GM10266 (cell line): Measurements from ENCODE around the gene TARBP2.

Source experiments
- DNase-seq: peaks from one replicate; pipeline ENCODE4 v3.0.0; 2012; ENCODE audit errors: extremely low spot score
- TF ChIP-seq, protein P1 (sequence below): IDR thresholded peaks from 2 replicates; pipeline ENCODE4 v1.5.1; 2012; ENCODE audit warnings: mild to moderate bottlenecking, low read depth; ENCODE audit not compliant: control insufficient read depth, insufficient read depth; ENCODE audit errors: missing control alignments

The TARBP2 gene

DNA sequence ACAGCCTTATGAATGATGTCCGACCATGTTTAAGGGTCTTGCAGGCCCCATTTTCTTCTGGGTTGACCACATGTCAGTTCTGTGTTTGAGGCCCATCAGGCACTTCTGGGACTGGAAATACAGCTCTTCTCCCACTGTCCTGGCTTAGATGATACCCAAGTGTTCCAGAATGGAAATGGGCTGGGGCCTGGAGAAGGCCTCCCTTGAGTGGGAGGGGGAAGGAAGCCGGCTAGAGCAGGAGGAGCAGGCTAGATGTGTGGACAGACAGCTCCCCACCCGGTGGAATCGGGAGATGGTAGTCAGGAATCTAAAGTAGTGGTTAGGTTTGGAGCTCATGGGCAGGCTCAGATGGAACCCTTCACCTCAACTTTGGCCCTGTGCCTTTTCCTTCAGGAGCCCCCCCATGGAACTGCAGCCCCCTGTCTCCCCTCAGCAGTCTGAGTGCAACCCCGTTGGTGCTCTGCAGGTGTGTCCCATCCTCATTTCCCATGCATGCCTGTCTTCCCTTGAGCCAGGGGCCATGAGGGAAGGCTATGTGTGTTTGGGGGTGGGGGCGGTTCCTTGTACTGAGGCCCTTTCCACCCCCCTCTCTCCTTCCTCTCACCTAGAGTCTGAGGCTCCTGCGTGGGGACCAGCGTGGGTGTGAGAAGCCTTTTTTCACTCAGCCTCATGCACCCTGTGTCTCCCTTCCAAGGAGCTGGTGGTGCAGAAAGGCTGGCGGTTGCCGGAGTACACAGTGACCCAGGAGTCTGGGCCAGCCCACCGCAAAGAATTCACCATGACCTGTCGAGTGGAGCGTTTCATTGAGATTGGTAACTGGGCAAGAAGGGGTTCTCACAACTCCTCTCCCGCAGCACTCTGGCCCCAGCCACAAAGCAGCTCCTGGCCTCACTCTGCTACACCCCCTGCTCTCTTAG is 3.2 kb downstream of the TARBP2 start:
- TF ChIP-seq, protein P1, sequence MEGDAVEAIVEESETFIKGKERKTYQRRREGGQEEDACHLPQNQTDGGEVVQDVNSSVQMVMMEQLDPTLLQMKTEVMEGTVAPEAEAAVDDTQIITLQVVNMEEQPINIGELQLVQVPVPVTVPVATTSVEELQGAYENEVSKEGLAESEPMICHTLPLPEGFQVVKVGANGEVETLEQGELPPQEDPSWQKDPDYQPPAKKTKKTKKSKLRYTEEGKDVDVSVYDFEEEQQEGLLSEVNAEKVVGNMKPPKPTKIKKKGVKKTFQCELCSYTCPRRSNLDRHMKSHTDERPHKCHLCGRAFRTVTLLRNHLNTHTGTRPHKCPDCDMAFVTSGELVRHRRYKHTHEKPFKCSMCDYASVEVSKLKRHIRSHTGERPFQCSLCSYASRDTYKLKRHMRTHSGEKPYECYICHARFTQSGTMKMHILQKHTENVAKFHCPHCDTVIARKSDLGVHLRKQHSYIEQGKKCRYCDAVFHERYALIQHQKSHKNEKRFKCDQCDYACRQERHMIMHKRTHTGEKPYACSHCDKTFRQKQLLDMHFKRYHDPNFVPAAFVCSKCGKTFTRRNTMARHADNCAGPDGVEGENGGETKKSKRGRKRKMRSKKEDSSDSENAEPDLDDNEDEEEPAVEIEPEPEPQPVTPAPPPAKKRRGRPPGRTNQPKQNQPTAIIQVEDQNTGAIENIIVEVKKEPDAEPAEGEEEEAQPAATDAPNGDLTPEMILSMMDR: no peak
- DNase-seq: no peak

DNA sequence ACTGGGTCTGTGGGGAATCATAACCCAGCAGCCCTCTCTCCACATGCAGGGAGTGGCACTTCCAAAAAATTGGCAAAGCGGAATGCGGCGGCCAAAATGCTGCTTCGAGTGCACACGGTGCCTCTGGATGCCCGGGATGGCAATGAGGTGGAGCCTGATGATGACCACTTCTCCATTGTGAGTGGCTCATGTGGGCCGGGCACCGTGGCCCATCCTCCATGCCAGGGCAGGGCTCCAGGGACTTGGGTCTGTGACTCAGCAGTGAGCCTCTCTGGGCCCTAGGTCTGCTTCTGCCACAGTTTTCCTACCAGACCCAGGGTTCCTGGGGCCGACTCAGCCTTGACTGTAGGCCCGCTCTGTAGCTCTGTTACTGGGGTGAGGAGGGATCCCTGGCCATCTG is 4.0 kb downstream of the TARBP2 start:
- DNase-seq: no peak
- TF ChIP-seq, protein P1: no peak

DNA sequence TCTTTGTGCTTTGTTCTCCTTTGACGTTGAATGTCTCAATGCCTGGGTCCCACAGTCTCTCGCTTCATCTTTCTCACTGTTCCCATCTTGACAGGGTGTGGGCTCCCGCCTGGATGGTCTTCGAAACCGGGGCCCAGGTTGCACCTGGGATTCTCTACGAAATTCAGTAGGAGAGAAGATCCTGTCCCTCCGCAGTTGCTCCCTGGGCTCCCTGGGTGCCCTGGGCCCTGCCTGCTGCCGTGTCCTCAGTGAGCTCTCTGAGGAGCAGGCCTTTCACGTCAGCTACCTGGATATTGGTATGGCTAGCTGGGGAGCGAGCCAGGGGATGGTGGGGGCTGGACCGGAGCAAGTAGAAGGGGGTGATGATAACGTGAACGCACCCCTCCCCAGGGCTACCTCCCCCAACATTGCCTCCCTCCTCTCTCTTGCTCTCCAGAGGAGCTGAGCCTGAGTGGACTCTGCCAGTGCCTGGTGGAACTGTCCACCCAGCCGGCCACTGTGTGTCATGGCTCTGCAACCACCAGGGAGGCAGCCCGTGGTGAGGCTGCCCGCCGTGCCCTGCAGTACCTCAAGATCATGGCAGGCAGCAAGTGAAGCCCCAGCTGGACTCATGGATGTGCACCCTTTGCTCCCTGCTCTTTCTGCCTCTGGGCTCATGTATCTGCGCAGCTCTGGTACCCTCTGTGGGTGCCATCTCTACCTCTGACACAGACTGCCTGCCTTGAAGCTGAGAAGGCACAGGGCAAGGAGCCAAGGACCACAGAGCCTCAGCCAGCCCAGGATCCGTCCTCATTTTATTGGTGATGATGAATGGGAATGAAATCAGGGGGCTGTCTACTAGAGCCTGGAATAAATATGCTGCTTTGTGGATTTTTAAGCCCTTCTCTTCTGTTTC is 4.7 kb downstream of the TARBP2 start:
- TF ChIP-seq, protein P1: no peak
- no peak for DNase-seq

DNA sequence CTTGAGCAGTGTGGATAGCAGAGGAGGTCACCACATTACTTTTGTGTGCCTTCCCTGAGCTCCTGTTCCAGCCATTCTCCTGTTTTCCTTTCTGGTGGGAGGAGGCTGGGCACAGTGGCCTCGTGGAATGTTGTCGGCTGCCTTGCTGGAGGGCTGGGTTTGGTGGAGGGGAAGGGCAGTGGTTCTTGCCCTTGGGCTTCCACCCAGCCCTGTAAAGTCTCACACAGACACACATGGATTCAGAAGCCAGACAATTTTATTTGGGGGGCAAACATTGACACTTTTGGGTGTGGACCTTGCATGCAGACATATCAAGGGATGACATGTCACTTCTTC is 5.3 kb downstream of the TARBP2 start:
- TF ChIP-seq, protein P1: no peak
- no peak for DNase-seq

DNA sequence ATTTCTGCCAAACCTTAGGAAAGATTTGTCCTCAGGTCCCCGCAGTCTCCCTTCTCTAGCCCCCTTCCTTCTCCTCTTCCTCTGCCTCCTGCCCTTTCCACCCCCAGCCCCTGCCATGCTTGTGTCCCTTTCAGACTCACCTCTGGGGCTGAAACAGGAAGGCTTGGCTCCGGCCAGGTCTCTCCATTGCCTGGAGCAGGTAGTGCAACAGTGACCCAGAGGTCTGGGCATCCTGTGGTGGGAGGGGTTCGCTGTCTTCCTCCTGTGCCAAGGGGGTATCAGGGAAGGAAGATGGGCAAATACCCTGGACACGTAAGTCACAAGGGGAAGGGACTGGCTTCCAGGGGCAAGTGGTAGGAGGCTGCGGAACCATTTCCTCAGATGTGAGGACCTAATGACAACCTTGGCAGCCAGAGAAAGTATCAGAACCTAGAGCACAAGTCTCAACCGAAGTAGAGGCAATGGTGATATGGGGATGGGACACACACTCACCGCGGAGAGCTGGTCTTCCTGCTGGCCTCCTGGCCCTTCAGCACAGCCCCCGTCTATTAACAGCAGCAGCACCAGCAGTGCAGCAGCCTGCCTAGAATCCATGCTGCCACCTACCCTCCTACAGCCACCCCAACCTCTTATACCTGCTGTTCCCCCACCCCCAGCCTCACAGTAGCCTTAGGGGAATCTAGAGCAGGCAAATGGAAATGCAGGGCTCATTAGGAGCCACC is 6.0 kb downstream of the TARBP2 start, which contains the start of gene NPFF:
NPFF (minus strand) TSS at position 604 of the 722 bp plus-strand sequence; CDS start at position 594, 10 bp downstream.
- DNase-seq: no peak
- TF ChIP-seq, protein P1: no peak

DNA sequence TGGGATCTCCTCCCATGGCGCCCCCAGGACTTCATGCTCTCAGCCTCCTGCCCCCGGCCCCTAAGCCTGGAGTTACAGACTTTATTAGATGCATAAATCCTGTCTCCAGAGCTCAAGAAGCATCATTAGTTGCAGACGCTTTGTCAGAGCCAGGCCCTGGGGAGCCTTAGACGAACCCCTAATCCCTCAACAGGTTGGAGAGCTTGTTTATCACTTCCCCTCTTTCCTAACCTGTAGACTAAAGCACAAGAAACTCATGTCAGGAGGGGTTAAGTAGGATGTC is 6.5 kb downstream of the TARBP2 start:
- TF ChIP-seq, protein P1: no peak
- DNase-seq: no peak
